Transverse colon (tissue), 4 donors: ENCODE data around the gene SLC3A2. TPM values are rescaled to one million over a fixed set of nuclear protein-coding genes. Genes with fewer than 3 reads are reported as not detected.

Experiments
- DNase-seq: peaks from one replicate; pipeline ENCODE4 v3.0.0-alpha.2; 2019
- H3K27ac ChIP-seq, 4 donors: fragments of 200-600 bp; sonication (generic); 2 replicates each; pipeline ENCODE4 v1.5.1; 2016 to 2018; ENCODE audit warnings: inconsistent platforms in 4 of 4
- H3K27me3 ChIP-seq: fragments of 200-600 bp; sonication (generic); 2 replicates; pipeline ENCODE4 v1.5.1; 2017; ENCODE audit warnings: inconsistent platforms
- H3K36me3 ChIP-seq, 4 donors: fragments of 200-600 bp; sonication (generic); 2 replicates each; pipeline ENCODE4 v1.5.1; 2017 to 2019; ENCODE audit warnings: inconsistent platforms in 4 of 4
- H3K4me1 ChIP-seq, 4 donors: fragments of 200-600 bp; sonication (generic); 2 replicates each; pipeline ENCODE4 v1.5.1; 2017 to 2020; ENCODE audit warnings: inconsistent platforms in 4 of 4
- H3K4me3 ChIP-seq, 4 donors: fragments of 200-600 bp; sonication (generic); 1 replicate in 1 of 4; 2 replicates in 3 of 4; pipeline versions ENCODE4 v1.5.1 to v1.6.1; 2017 to 2019; ENCODE audit warnings: inconsistent platforms in 4 of 4
- H3K9me3 ChIP-seq, 2 donors: fragments of 200-600 bp; sonication (generic); 2 replicates each; pipeline ENCODE4 v1.5.1; 2017 to 2019; ENCODE audit warnings: inconsistent platforms in 2 of 2
- CTCF ChIP-seq, 5 experiments: fragments of 200-600 bp in 3 of 5; fragments of 450-650 bp in 2 of 5; sonication (generic) in 3 of 5; IDR thresholded peaks; 1 replicate in 2 of 5; 2 replicates in 3 of 5; pipeline ENCODE4 v1.5.1; 2016 to 2017; ENCODE audit warnings: antibody characterized with exemption in 5 of 5, inconsistent platforms in 3 of 5, mild to moderate bottlenecking in 2 of 5, moderate library complexity in 1 of 5
- EP300 ChIP-seq: sonication (generic); formaldehyde crosslinking; IDR thresholded peaks from one replicate; pipeline ENCODE4 v1.6.1; 2017; ENCODE audit warnings: antibody characterized with exemption, low read depth
- POLR2A ChIP-seq: fragments of 450-650 bp; IDR thresholded peaks from one replicate; pipeline ENCODE4 v1.6.1; 2016; ENCODE audit warnings: antibody characterized with exemption, mild to moderate bottlenecking, moderate library complexity
- POLR2AphosphoS5 ChIP-seq, 3 donors: sonication (generic); formaldehyde crosslinking; IDR thresholded peaks; one replicate each; pipeline ENCODE4 v1.6.1; 2016; ENCODE audit warnings: antibody characterized with exemption in 3 of 3
- WGBS, 2 donors: methylation state at CpG; one replicate each; pipeline ENCODE4 v1.1.5; 2018; ENCODE audit warnings: low coverage in 1 of 2; 5-methylcytosine and 5-hydroxymethylcytosine counted together
- in situ Hi-C, 4 donors: fragments of 200-750 bp; cut with MboI; loops; one replicate each; pipeline versions ENCODE4 v1.15.0 to v1.15.1; 2017; ENCODE audit warnings: low sequenced_read_pairs in 3 of 4, low pct_ligation_motif_present in 1 of 4, low pct_unique_long_range_greater_than_20kb in 1 of 4
- intact Hi-C: fragments of 100-400 bp; cut with DNase I; formaldehyde crosslinking; loops from one replicate; pipeline ENCODE4 v1.15.1; 2023; ENCODE audit warnings: low total_unique reads
- total RNA-seq, 4 donors: library from RNA; depleted of rRNA; stranded (reverse); fragments of >200 nt; gene quantifications; one replicate each; pipeline ENCODE4 v1.1.0, GENCODE V29; 2016

Gene SLC3A2
- total RNA-seq, 4 donors from 2014 or later = 32.4 to 163 (median 129) TPM

- no peak overlapping the region for H3K27ac ChIP-seq
- DNase-seq = no peak
- H3K27me3 ChIP-seq = peaks cover 74% of the 10 kb centered on the region
- in situ Hi-C loops (loop anchor here in 3 of 4 donors (25.0 kb wide), 1 partner anchor 288 kb away; no protein-coding TSS in a partner anchor), intact Hi-C loops (no loop called here)
- peak overlapping the region in 2 of 4 donors; percentile 6 to 34 for H3K4me3 ChIP-seq
- no peaks in the 10 kb centered on the region for H3K9me3 ChIP-seq
- no peak for TF ChIP-seq CTCF (IDR thresholded peaks at IDR 0.05)
- TF ChIP-seq POLR2A = no peak
- TF ChIP-seq POLR2AphosphoS5 (IDR thresholded peaks at IDR 0.05) = no peak
- TF ChIP-seq EP300 = no peak
- no peaks in the 10 kb centered on the region for H3K36me3 ChIP-seq
- whole genome bisulfite sequencing, 2 donors = 4 to 12% methylated on average over 14 to 35 of the region's 52 CpGs
- H3K4me1 ChIP-seq = peaks cover 5 to 39% (median 29%) of the 10 kb centered on the region in 4 donors
Observed at GRCh38 chr11:62923601-62924411, 43.1 kb downstream of the SLC3A2 start.

- no peak for DNase-seq
- intact Hi-C loops (no loop called here), in situ Hi-C loops (no loop called here)
- 42% methylated on average over 14 of the region's 14 CpGs; no CpG with 5 or more reads in 1 of the 2 donors for WGBS, 2 donors
- H3K4me1 ChIP-seq = peaks cover 5 to 39% (median 29%) of the 10 kb centered on the region in 4 donors
- H3K36me3 ChIP-seq = no peaks in the 10 kb centered on the region
- TF ChIP-seq EP300 (no peak), POLR2AphosphoS5 (IDR thresholded peaks at IDR 0.05) (no peak), CTCF (IDR thresholded peaks at IDR 0.05) (no peak), POLR2A (no peak)
- H3K4me3 ChIP-seq = no peak overlapping the region
- no peak overlapping the region for H3K27ac ChIP-seq
- peaks cover 85% of the 10 kb centered on the region for H3K27me3 ChIP-seq
- H3K9me3 ChIP-seq = no peaks in the 10 kb centered on the region
Observed at GRCh38 chr11:62925308-62925707, 44.6 kb downstream of the SLC3A2 start.

GRCh38 chr11:62925745-62926679 lies 45.3 kb downstream of the SLC3A2 start:
- Histone ChIP-seq H3K27me3 (peaks cover 84% of the 10 kb centered on the region), H3K27ac (no peak overlapping the region), H3K4me3 (peak overlapping the region in 3 of 4 donors; percentile 8 to 46 (median 22)), H3K4me1 (peaks cover 5 to 35% (median 26%) of the 10 kb centered on the region in 4 donors), H3K9me3 (no peaks in the 10 kb centered on the region), H3K36me3 (no peaks in the 10 kb centered on the region)
- 7% methylated on average over 67 of the region's 71 CpGs; no CpG with 5 or more reads in 1 of the 2 donors for WGBS, 2 donors
- intact Hi-C loops = no loop called here
- in situ Hi-C loops = no loop called here
- TF ChIP-seq EP300 (no peak), POLR2A (no peak), POLR2AphosphoS5 (IDR thresholded peaks at IDR 0.05) (no peak), CTCF (IDR thresholded peaks at IDR 0.05) (no peak)
- DNase-seq = no peak
